ENCODE data around the gene GREB1L. TPM values are rescaled to one million over a fixed set of nuclear protein-coding genes. Genes with fewer than 3 reads are reported as not detected.

GREB1L gene
- total and polyA plus RNA-seq, 2 donors (not counting 1 experiment from before 2014, with no cell fraction given) = not detected

DNA sequence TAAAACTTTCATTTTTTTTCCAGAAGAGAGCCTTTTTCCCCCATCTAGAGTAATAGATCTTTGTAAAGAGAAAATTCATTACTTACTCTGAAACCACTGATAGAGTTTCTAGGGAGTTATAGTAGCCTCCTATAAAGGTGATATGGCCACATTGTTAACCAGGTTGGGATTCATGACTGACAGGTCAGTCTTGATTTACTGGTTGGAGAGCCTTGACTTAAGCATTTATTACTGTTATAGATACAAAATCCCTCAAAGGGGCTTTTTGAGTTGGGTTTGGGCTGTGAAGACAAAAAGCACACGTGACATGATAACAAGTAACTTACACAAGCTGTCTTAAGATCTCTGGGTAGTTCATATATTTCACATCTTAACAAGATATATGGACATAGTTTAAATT, 141.0 kb downstream of the GREB1L start:
- H3K27me3 Mint-ChIP-seq = no peaks in the 10 kb centered on the region
- H3K4me3 Mint-ChIP-seq = no peak overlapping the region
- Histone ChIP-seq H3K9ac (ENCODE audit: low read length) (no peak overlapping the region), H2AFZ (ENCODE audit: insufficient read depth, low read depth, low read length, poor library complexity, severe bottlenecking) (no peak overlapping the region), H3K27me3 (replicated peaks in 1 of 4; ENCODE audit: control extremely low read depth in 1 of 4, control insufficient read depth in 3 of 4, insufficient read depth in 4 of 4, low read length in 3 of 4) (no peaks in the 10 kb centered on the region), H3K36me3 (replicated peaks in 1 of 2; ENCODE audit: control extremely low read depth in 1 of 2, control insufficient read depth in 1 of 2, extremely low read depth in 1 of 2, insufficient read depth in 2 of 2, low read length in 1 of 2) (no peaks in the 10 kb centered on the region), H3K79me2 (ENCODE audit: control insufficient read depth, insufficient read depth, low read length) (no peaks in the 10 kb centered on the region), H3K27ac (ENCODE audit: low read length in 2 of 2) (no peak overlapping the region), H4K20me1 (ENCODE audit: control insufficient read depth, insufficient read depth, low read length, poor library complexity, severe bottlenecking) (no peaks in the 10 kb centered on the region), H3K4me3 (ENCODE audit: control extremely low read depth in 1 of 5, extremely low read depth in 1 of 5, insufficient read depth in 1 of 5, low read depth in 2 of 5, low read length in 4 of 5) (no peak overlapping the region), H3K9me3 (ENCODE audit: control extremely low read depth in 1 of 3, control insufficient read depth in 2 of 3, insufficient read depth in 1 of 3, low read length in 2 of 3) (no peaks in the 10 kb centered on the region), H3K4me1 (ENCODE audit: control insufficient read depth in 2 of 2, insufficient read depth in 2 of 2, low read length in 2 of 2) (no peaks in the 10 kb centered on the region), H3K4me2 (replicated peaks; ENCODE audit: low read depth, low read length, poor library complexity, severe bottlenecking) (no peak overlapping the region)
- POLR2A ChIA-PET = no interaction called here
- ATAC-seq (ENCODE audit: low read depth) (no peak), DNase-seq (no peak)
- CTCF ChIA-PET = no interaction called here
- H3K27ac Mint-ChIP-seq = no peak overlapping the region
- no peaks in the 10 kb centered on the region for H3K4me1 Mint-ChIP-seq
- no CpG with 5 or more reads among the region's 1 CpG for WGBS (ENCODE audit: insufficient coverage)
- intact Hi-C loops (cut with micrococcal nuclease) = no loop called here
- H3K9me3 Mint-ChIP-seq (ENCODE audit: insufficient read depth) = no peaks in the 10 kb centered on the region
- TF ChIP-seq, protein P1, sequence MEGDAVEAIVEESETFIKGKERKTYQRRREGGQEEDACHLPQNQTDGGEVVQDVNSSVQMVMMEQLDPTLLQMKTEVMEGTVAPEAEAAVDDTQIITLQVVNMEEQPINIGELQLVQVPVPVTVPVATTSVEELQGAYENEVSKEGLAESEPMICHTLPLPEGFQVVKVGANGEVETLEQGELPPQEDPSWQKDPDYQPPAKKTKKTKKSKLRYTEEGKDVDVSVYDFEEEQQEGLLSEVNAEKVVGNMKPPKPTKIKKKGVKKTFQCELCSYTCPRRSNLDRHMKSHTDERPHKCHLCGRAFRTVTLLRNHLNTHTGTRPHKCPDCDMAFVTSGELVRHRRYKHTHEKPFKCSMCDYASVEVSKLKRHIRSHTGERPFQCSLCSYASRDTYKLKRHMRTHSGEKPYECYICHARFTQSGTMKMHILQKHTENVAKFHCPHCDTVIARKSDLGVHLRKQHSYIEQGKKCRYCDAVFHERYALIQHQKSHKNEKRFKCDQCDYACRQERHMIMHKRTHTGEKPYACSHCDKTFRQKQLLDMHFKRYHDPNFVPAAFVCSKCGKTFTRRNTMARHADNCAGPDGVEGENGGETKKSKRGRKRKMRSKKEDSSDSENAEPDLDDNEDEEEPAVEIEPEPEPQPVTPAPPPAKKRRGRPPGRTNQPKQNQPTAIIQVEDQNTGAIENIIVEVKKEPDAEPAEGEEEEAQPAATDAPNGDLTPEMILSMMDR (IDR thresholded peaks at IDR 0.05) = no peak
- TF ChIP-seq EZH2 (IDR thresholded peaks at IDR 0.05; ENCODE audit: borderline replicate concordance, insufficient read depth, low read depth, low read length, poor library complexity, severe bottlenecking) = no peak

DNA sequence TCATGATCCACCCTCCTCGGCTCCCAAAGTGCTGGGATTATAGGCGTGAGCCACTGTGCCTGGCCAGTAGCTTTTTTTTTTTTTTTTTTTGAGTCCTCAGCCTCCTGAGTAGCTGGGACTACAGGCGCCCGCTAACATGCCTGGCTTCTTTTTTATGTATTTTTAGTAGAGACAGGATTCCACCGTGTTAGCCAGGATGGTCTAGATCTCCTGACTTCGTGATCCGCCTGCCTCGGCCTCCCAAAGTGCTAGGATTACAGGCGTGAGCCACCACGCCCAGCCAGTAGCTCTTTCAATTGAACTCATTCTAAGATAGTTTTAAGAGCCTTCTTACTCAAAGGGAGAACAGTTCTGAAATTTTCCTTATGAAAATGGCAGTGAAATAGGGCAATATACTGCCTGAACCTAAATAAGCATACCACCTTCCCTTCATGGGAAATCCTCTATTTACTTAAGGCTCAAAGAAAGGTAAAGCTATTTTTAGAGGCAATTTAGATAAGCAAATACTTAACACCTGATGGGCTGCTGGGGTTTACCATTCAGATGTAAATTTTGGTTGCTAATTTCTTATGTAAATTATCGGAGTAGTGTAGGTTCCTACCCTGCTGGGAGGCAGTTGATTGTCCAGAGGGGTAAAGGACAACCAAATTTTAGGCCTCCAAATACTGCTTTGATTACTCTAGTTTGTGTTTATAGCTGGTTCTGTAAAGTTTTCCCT, 144.7 kb downstream of the GREB1L start:
- Histone ChIP-seq H3K79me2 (ENCODE audit: control insufficient read depth, insufficient read depth, low read length) (no peaks in the 10 kb centered on the region), H3K4me2 (replicated peaks; ENCODE audit: low read depth, low read length, poor library complexity, severe bottlenecking) (no peak overlapping the region), H3K36me3 (replicated peaks in 1 of 2; ENCODE audit: control extremely low read depth in 1 of 2, control insufficient read depth in 1 of 2, extremely low read depth in 1 of 2, insufficient read depth in 2 of 2, low read length in 1 of 2) (no peaks in the 10 kb centered on the region), H3K4me3 (ENCODE audit: control extremely low read depth in 1 of 5, extremely low read depth in 1 of 5, insufficient read depth in 1 of 5, low read depth in 2 of 5, low read length in 4 of 5) (no peak overlapping the region), H2AFZ (ENCODE audit: insufficient read depth, low read depth, low read length, poor library complexity, severe bottlenecking) (no peak overlapping the region), H3K9me3 (ENCODE audit: control extremely low read depth in 1 of 3, control insufficient read depth in 2 of 3, insufficient read depth in 1 of 3, low read length in 2 of 3) (no peaks in the 10 kb centered on the region), H3K4me1 (ENCODE audit: control insufficient read depth in 2 of 2, insufficient read depth in 2 of 2, low read length in 2 of 2) (no peaks in the 10 kb centered on the region), H3K9ac (ENCODE audit: low read length) (no peak overlapping the region), H4K20me1 (ENCODE audit: control insufficient read depth, insufficient read depth, low read length, poor library complexity, severe bottlenecking) (no peaks in the 10 kb centered on the region), H3K27me3 (replicated peaks in 1 of 4; ENCODE audit: control extremely low read depth in 1 of 4, control insufficient read depth in 3 of 4, insufficient read depth in 4 of 4, low read length in 3 of 4) (no peaks in the 10 kb centered on the region), H3K27ac (ENCODE audit: low read length in 2 of 2) (no peak overlapping the region)
- ATAC-seq (ENCODE audit: low read depth) = no peak
- H3K4me1 Mint-ChIP-seq = no peaks in the 10 kb centered on the region
- intact Hi-C loops (cut with micrococcal nuclease) = no loop called here
- no peak overlapping the region for H3K4me3 Mint-ChIP-seq
- no peak for TF ChIP-seq EZH2 (IDR thresholded peaks at IDR 0.05; ENCODE audit: borderline replicate concordance, insufficient read depth, low read depth, low read length, poor library complexity, severe bottlenecking)
- TF ChIP-seq, protein P1 (IDR thresholded peaks at IDR 0.05) = no peak
- 82% methylated on average over 3 of the region's 11 CpGs for WGBS (ENCODE audit: insufficient coverage)
- CTCF ChIA-PET = no interaction called here
- H3K9me3 Mint-ChIP-seq (ENCODE audit: insufficient read depth) = no peaks in the 10 kb centered on the region
- H3K27ac Mint-ChIP-seq = no peak overlapping the region
- no peak for DNase-seq
- H3K27me3 Mint-ChIP-seq = peaks cover 9% of the 10 kb centered on the region
- POLR2A ChIA-PET = no interaction called here

Measured in B cell (primary cell).